Superior temporal gyrus (tissue), 1 donor: ENCODE data around the gene DOC2A.
"Not testable (repeated sequence)": the region's sequence is repeated elsewhere in the genome, so short reads cannot be mapped to it uniquely, and the experiment has no call there.

Experiments used
- DNase-seq: peaks from one replicate; pipeline ENCODE4 v3.0.0-alpha.2; 2016; ENCODE audit errors: extremely low spot score

The DOC2A gene

DNA sequence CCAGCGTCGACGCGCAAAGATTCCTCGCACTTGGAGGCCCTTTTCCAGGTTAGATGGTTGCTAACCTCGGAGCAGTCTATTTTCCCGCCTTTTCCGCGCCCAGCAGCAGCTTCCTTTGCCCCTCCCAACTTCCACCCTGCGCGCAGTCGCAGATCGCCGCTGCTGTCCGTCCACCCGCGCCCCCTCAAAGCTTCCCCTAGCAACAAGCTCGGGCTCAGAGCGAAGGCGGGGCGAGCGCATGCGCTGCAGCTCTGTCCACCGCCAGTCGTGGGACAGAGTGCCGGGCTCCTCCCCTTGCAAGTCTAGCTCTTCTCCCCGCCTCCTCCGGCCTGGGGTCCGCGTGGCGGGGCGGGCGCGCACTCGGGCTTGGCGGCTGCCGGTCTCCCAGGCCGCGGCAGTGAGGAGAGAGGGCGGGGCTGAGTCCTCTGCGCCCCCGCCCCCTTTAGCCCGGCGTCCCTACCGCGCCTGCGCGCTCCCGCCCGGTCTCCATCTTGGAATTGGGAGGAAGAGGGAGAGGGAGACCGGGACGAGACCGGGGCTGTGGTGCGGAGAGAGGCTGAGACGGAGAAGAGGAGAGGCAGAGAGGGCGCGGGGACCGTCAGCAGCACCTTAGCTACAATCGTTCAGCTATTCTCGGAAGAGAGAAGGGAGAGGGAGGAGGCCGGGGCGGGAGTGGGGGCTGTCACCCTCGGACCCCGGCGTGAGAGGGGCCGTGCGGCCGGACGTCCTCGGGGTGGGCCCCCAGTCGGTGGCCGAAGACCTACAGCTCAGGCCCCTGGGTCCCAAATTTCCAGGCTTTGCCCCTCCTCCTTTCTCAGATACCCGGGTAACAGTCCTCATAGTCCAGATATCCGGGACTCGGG lies 37.2 kb downstream of the DOC2A start, which contains the start of gene TAOK2:
TSS of gene TAOK2 (plus strand) at position 485 of the 863 bp plus-strand sequence. CDS start 3,905 bp downstream, outside the sequence.
- DNase-seq: peak; percentile 98

DNA sequence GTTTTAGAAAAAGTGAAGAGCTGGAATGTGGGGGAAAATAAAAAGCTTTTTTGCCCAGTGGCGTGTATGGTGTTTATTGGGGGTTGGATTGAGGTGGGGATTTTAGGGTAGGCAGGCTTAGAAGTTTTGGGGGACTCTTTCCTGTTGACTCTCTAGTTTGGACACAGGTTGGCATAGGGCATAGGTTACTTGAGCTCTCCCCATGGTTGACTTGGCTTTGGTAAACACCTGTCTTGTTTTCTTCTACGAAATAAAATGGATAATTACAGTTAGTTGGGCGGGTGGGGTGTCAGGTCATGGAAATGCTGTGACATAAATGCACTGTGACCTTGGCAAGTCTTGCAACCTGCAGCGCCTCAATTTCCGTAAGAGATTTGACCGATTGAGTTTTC lies 37.8 kb downstream of the DOC2A start:
- DNase-seq: no peak

DNA sequence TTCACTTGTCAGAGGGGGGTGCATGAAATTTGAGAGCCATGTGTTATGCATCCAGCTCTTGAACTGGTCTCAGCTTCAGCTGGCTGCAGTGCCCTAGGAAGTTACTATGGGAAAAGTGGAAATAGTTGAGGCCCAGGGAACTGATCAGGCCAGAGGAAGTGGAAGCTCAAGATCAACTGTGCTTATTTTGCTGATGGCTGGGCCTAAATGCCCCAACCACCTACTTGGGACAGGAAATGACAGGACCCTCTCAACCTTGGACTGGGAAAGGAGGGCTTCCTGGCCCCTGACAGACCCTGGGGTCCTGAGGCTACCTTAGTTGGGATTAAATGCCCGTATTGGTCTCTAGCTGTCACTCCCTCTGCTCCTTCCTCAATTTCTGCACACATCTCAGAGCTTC lies 38.3 kb downstream of the DOC2A start:
- DNase-seq: no peak

DNA sequence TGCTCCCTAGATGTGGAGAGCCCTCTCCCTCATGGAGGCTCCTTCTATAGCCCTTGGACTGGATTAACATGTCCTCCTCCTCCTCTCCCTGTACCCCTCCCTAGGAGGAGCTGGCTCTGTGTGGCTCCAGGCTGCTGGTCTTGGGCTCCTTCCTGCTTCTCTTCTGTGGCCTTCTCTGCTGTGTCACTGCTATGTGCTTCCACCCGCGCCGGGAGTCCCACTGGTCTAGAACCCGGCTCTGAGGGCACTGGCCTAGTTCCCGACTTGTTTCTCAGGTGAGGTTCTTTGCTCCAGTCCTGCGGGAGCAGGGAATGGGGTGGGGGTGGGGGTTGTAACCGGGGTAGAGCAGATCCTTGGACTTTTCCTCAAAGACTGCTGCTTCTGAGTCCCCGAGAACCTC lies 39.5 kb downstream of the DOC2A start:
- no peak for DNase-seq

DNA sequence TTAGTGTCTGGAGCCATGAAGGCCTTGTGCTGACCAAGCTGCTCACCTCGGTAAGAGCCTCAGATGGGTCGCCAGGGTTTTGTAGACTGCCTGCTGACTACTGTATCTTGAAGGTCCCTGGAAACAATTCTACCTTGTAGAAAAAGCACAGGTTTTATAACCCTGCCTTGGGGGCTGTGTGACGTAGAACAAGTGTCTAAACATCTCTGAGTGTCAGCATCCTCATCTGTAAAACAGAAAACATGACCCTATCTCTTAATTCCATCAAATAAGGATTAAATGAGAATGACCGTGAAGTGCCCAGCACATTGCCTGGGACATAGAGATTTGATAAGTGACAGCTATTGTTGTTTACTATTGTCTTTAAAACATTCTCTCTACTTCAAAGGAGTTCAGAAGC lies 42.6 kb downstream of the DOC2A start:
- DNase-seq: no peak

DNA sequence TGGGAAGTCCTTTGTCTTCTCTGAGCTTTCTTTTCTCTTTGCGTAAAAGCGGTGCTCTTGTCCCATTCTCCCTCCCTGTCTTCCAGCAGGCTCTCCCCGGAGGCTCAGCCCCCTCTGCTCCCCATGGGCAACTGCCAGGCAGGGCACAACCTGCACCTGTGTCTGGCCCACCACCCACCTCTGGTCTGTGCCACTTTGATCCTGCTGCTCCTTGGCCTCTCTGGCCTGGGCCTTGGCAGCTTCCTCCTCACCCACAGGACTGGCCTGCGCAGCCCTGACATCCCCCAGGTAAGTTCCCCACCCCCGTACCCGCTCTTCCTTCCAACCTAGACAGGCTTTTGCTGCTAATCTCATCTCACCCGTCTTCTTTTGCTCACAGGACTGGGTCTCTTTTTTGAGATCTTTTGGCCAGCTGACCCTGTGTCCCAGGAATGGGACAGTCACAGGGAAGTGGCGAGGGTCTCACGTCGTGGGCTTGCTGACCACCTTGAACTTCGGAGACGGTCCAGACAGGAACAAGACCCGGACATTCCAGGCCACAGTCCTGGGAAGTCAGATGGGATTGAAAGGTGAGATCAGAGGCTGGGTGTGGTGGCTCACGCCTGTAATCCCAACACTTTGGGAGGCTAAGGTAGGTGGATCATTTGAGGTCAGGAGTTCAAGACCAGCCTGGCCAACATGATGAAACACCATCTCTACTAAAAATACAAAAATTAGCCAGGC lies 47.6 kb downstream of the DOC2A start:
- DNase-seq: no peak

DNA sequence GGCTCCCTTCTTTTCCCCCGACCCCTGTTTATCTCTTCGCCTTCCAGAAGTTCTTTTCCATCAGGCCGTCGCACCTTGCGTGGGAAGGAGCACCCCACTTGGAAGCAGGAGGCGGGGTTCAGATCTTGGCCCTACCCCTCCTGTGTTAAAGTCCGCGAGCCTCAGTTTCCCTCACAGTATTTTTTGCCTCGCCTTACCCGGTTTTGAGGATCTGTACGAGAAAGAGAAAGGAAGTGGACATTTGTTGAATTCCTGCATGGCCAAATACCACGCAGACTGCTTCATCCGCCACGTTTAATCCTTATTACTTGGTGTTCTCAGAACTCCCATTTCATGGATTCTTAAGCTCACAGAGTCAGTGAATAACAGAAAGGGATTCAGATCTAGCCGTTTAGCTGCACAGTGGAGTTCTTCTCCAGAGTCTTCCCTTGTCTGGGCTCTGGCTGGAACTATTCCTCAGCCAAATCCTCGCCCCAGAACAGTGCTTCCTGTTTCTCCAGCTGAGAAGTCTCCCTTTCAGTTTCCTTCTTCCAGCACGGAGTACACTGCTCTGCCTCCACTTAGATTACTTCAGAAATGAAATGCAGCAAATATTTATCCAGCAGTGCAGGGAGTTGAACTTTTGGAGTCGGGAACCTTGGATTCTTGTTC lies 48.4 kb downstream of the DOC2A start:
- peak; percentile 61 for DNase-seq

DNA sequence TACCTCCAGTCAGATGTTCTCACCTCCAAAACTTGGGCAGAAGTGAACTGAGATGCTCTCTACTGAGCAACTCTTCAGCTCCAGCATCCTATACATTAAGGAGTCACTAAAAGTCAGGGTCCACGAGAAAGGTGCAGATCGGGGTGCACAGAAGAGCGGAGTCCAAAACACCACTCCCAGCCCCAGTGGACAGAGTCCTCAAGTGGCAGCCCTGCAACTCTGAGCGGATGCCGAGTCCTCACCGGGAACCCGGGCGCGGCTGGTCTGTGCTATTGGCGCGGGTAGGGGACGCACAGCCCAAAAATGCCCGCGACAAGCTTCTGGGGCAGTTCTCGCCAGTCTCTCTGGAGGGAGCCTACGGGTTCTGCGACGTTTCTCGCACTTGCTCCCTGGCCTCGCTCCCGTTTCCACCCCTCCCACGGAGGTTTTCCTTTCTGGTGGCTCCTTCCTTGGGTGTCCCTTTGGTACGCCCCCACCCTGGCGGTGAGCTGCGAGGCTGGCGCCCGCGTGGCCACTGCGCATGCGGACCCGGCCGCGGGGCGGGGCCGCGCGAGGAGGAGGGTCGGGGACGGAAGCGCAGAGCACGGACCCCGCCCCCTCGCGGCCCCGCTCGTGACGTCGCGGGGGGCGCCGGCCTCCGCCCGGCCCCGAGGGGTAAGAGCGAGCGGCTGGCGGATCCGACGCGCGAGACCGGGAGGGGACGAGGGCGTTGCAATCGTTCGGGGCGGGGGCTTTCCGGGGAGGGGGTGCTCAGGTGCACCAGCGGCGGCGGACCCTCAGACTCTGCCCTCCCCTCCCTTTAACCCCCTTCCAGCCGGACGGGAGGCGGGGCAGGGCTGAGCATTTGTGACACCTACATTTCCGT lies 49.1 kb downstream of the DOC2A start, which contains the start of gene TMEM219:
TSS of gene TMEM219 (plus strand) at position 601 of the 865 bp plus-strand sequence. CDS start 1,065 bp downstream, outside the sequence.
- peak; percentile 92 for DNase-seq

DNA sequence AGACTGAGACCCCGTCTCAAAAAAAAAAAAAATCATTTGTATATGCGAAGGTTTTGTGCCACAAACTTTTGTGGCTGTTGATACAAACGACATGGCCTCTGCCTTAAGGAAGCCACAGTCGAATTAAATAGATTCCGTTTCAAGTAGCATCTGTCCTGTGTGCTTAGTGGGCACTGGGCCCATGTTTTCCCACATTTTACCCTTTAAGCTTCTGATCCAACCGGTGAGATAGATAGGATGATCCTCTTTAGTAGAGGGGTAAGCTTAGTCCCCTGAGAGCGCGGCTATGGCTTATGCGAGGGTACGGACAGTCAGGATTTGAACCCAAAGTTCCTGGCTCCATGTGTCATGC lies 49.7 kb downstream of the DOC2A start:
- no peak for DNase-seq

DNA sequence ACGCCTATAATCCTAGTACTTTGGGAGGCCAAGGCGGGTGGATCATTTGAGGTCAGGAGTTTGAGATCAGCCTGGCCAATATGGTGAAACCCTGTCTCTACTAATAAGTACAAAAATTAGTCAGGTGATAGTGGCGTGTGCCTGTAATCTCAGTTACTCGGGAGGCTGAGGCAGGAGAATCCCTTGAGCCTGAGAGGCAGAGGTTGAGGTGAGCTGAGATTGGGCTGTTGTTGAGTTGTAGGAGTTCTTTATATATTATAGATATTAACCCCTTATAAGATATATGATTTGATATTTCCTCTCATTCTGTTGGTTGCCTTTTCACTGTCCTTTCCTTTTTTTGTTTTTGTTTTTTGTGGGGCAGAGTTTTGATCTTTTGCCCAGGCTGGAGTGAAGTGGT lies 51.0 kb downstream of the DOC2A start:
- DNase-seq: not testable (repeated sequence)

DNA sequence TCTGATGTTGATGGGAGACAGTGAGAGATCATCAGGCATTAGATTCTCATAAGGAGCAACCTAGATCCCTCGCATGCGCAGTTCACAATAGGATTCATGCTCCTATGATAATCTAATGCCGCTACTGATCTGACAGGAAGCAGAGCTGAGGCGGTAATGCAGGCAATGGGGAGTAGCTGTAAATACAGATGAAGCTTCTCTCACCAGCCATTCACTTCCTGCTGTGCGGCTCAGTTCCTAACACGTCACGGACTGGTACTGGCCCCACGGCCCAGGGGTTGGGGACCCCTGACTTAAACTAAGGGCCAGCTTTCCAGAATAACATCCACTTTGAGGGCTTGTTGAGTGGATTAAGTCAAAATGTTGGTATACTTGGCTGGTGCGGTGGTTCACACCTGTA lies 51.5 kb downstream of the DOC2A start:
- no peak for DNase-seq

DNA sequence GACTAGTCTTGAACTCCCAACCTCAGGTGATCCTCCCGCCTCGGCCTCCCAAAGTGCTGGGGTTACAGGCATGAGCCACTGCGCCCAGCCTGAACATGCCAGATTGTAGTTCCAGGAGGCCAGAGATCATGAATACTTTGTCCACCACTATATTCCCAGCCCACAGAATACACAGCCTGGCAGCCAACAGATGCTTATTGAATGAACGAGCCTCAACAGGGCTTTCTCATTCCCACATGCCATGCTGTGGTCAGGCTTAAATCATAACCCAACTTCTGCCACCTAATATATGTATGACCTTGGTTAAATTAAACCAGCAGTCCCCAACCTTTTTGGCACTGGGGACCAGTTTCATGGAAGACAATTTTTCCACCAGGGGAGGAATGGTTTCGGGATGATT lies 52.1 kb downstream of the DOC2A start:
- DNase-seq: no peak
